HepG2 (cell line): Measurements from ENCODE around the gene POU3F1. TPM values are rescaled to one million over a fixed set of nuclear protein-coding genes. Genes with fewer than 3 reads are reported as not detected.

Source experiments
- ATAC-seq: fragments of 200-7000 bp; cut with Tn5 transposase; 3 replicates; pipeline ENCODE4 v1.9.1; 2020; ENCODE audit warnings: mild to moderate bottlenecking, moderate library complexity
- BruUV-seq: library from RNA; stranded (reverse); fragments of 400-500 nt; replicated peaks from 2 replicates; lab custom pipeline; 2021; lab: Mats Ljungman, UMichigan
- CTCF ChIA-PET: fragments of 300-600 bp; formaldehyde crosslinking; extraction: SDS; loops from one replicate; lab custom pipeline; 2021; ENCODE audit warnings: low total read pairs, inconsistent platforms, low intra/inter-chr PET ratio; lab: Yijun Ruan, JAX
- POLR2A ChIA-PET: fragments of 350-600 bp; sonication (Branson Sonifier 250); formaldehyde crosslinking; loops from one replicate; lab custom pipeline; 2020; ENCODE audit warnings: antibody characterized with exemption, inconsistent platforms; lab: Yijun Ruan, JAX
- DNase-seq: peaks from one replicate; pipeline ENCODE4 v3.0.0-alpha.2; 2015; ENCODE audit warnings: low spot score
- FAIRE-seq: peaks from 3 replicates; lab custom pipeline; 2011; peaks lifted over from hg19 to GRCh38; lab: Jason Lieb, UNC
- H2AFZ ChIP-seq: one replicate; pipeline ENCODE4 v1.6.1; 2011; ENCODE audit warnings: low read length, inconsistent platforms
- H3K27ac ChIP-seq: fragments of 300-600 bp; 3 replicates; pipeline ENCODE4 v1.8.0; 2011; ENCODE audit warnings: mixed run types, mild to moderate bottlenecking, mixed read lengths, low read length, inconsistent platforms; ENCODE audit not compliant: insufficient read depth; ENCODE audit errors: extremely low read length
- H3K27me3 ChIP-seq, 2 experiments: fragments of 200-600 bp in 1 of 2; 2 replicates in 1 of 2; 3 replicates in 1 of 2; pipeline versions ENCODE4 v1.6.0 to v1.8.0; 2011; ENCODE audit warnings: low read length in 2 of 2, mild to moderate bottlenecking in 2 of 2, moderate library complexity in 2 of 2, inconsistent platforms in 1 of 2; ENCODE audit not compliant: insufficient read depth in 2 of 2, control insufficient read depth in 1 of 2
- H3K36me3 ChIP-seq, 2 experiments: fragments of 200-600 bp in 1 of 2; replicated peaks in 1 of 2; 2 replicates in 1 of 2; 3 replicates in 1 of 2; pipeline versions ENCODE4 v1.5.1 to v1.8.0; 2011; ENCODE audit warnings: low read length in 2 of 2, inconsistent platforms in 1 of 2; ENCODE audit not compliant: insufficient read depth in 2 of 2, control insufficient read depth in 1 of 2
- H3K4me1 ChIP-seq: 2 replicates; pipeline ENCODE4 v1.5.1; 2012; ENCODE audit warnings: low read length, inconsistent platforms; ENCODE audit not compliant: insufficient read depth
- H3K4me2 ChIP-seq: 2 replicates; pipeline ENCODE4 v1.6.0; 2011; ENCODE audit warnings: low read depth, low read length, inconsistent platforms
- H3K4me3 ChIP-seq, 3 experiments: fragments of 200-600 bp in 1 of 3; sonication (generic), shearing (Covaris generic) in 1 of 3; replicated peaks in 1 of 3; 2 replicates each; pipeline ENCODE4 v1.5.1; 2011 to 2016; ENCODE audit warnings: low read length in 3 of 3, inconsistent platforms in 2 of 3, low read depth in 2 of 3, mild to moderate bottlenecking in 2 of 3, control low read depth in 1 of 3, mixed read lengths in 1 of 3; ENCODE audit not compliant: insufficient read depth in 1 of 3
- H3K79me2 ChIP-seq: one replicate; pipeline ENCODE4 v1.6.1; 2011; ENCODE audit warnings: low read length, inconsistent platforms; ENCODE audit not compliant: insufficient read depth
- H3K9ac ChIP-seq: 2 replicates; pipeline ENCODE4 v1.6.0; 2011; ENCODE audit warnings: mild to moderate bottlenecking, low read depth, low read length, inconsistent platforms; ENCODE audit not compliant: insufficient read depth
- H3K9me3 ChIP-seq: 2 replicates; pipeline ENCODE4 v1.5.1; 2012; ENCODE audit warnings: mild to moderate bottlenecking, low read length
- H4K20me1 ChIP-seq: 2 replicates; pipeline ENCODE4 v1.6.0; 2011; ENCODE audit warnings: inconsistent platforms, mild to moderate bottlenecking, low read length, moderate library complexity; ENCODE audit not compliant: insufficient read depth
- CEBPB ChIP-seq: IDR thresholded peaks from 2 replicates; pipeline ENCODE4 v1.6.1; 2011; ENCODE audit warnings: low read depth, low read length, improper control_type of control experiment, borderline replicate concordance
- HNRNPL ChIP-seq: fragments of 200-400 bp; formaldehyde crosslinking; IDR thresholded peaks from 2 replicates; pipeline ENCODE4 v1.6.1; 2017; ENCODE audit warnings: mild to moderate bottlenecking, low read depth, low read length
- SMAD9 ChIP-seq: sonication (generic); formaldehyde crosslinking; IDR thresholded peaks from 2 replicates; pipeline ENCODE4 v1.5.1; 2020; ENCODE audit warnings: mild to moderate bottlenecking, missing genetic modification reagents
- SMC3 ChIP-seq: IDR thresholded peaks from 2 replicates; pipeline ENCODE4 v1.6.1; 2011; ENCODE audit warnings: low read length, improper control_type of control experiment
- ZFP41 ChIP-seq: sonication (generic); formaldehyde crosslinking; IDR thresholded peaks from 2 replicates; pipeline ENCODE4 v1.4.0; 2020; ENCODE audit warnings: mild to moderate bottlenecking, missing genetic modification reagents, borderline replicate concordance
- ZNF335 ChIP-seq: sonication (generic); formaldehyde crosslinking; IDR thresholded peaks from 2 replicates; pipeline ENCODE4 v1.4.0; 2020; ENCODE audit warnings: missing genetic modification reagents
- WGBS: methylation state at CpG from one replicate; pipeline ENCODE4 v1.1.6; 2017; ENCODE audit warnings: low lambda C conversion rate; 5-methylcytosine and 5-hydroxymethylcytosine counted together
- in situ Hi-C: cut with HindIII; loops from 2 replicates; pipeline ENCODE4 v1.10.0; 2017; ENCODE audit warnings: low pct_unique_long_range_greater_than_20kb; ENCODE audit not compliant: extremely low pct_ligation_motif_present
- intact Hi-C: fragments of 100-400 bp; cut with micrococcal nuclease; formaldehyde crosslinking; loops from one replicate; pipeline ENCODE4 v1.10.0; 2022; ENCODE audit not compliant: unreplicated experiment
- polyA plus RNA-seq, 8 experiments: library from polyadenylated mRNA; depleted of rRNA in 3 of 8; stranded (reverse) in 7 of 8; unstranded in 1 of 8; fragments of >200 nt; fragmentation: Illumina TruSeq in 4 of 8; extraction: Trizol in 4 of 8; gene quantifications; 2 replicates each; pipeline versions ENCODE4 v1.2.1 to v1.2.3, GENCODE V29; 2011 to 2016; ENCODE audit warnings: low read depth in 4 of 8, missing spikeins in 1 of 8, mixed read lengths in 1 of 8; ENCODE audit not compliant: insufficient read depth in 1 of 8
- total RNA-seq, 5 experiments: library from RNA; depleted of rRNA; stranded (reverse); fragments of >200 nt; fragmentation: Illumina TruSeq; extraction: Trizol; gene quantifications; 2 replicates each; pipeline ENCODE4 v1.2.3, GENCODE V29; 2016; ENCODE audit warnings: low read depth in 1 of 5
- TF ChIP-seq, protein P1 (sequence below): sonication (generic); formaldehyde crosslinking; IDR thresholded peaks from 2 replicates; pipeline ENCODE4 v1.4.0; 2020; ENCODE audit warnings: mild to moderate bottlenecking, missing genetic modification reagents
- TF ChIP-seq, protein P2 (sequence below), 2 experiments: IDR thresholded peaks; 2 replicates each; pipeline ENCODE4 v1.6.1; 2011 to 2012; ENCODE audit warnings: low read length in 2 of 2, borderline replicate concordance in 1 of 2, low read depth in 1 of 2, mild to moderate bottlenecking in 1 of 2, moderate library complexity in 1 of 2

The POU3F1 gene
- total and polyA plus RNA-seq, 2 of the 13 experiments (the other 11 are each of a cell fraction or from before 2014, with no cell fraction given) = not detected

DNA sequence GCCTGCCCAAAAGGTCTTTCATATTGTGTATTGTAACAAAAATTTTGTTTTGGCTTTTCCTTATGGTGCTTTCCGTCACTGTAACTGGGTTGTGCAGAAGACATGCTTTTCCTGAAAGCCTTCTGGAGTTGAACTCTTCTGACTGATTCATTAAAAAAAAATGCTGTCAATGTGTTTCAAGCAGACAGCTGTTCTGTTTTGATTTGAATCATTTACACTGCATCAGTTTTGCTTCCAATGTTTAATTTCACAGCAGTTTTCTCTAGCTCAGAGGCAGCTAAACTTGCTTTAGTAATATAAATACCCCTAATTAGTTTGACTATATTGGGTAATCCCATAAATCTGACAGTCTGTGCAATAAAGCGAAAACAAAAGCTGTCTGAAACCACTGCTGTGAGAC, 26.2 kb downstream of the POU3F1 start:
- peaks cover 8% of the 10 kb centered on the region for H3K79me2 ChIP-seq
- no peak overlapping the region for H3K9ac ChIP-seq
- H4K20me1 ChIP-seq = no peaks in the 10 kb centered on the region; the same call in 1 of the 2 replicates
- intact Hi-C loops = no loop called here
- no peak overlapping the region for H2AFZ ChIP-seq
- H3K27me3 ChIP-seq = no peaks in the 10 kb centered on the region
- ATAC-seq (no peak), FAIRE-seq (no peak), DNase-seq (no peak)
- peaks cover 5% of the 10 kb centered on the region; the same call in 1 of the 2 replicates for H3K4me1 ChIP-seq
- H3K27ac ChIP-seq = no peak overlapping the region
- H3K4me2 ChIP-seq = no peak overlapping the region
- H3K9me3 ChIP-seq = no peaks in the 10 kb centered on the region
- ChIA-PET POLR2A (no interaction called here), CTCF (interaction anchor here (4.1 kb wide), 1 partner anchor 30 kb away, joined by 45 read pairs; the partner anchor contains the start of gene SF3A3)
- no TSS peak for BruUV-seq
- in situ Hi-C loops = no loop called here
- no peak overlapping the region for H3K4me3 ChIP-seq
- no peak for TF ChIP-seq SMAD9 (CRISPR knock-in tag)
- no peak for TF ChIP-seq HNRNPL
- H3K36me3 ChIP-seq = peaks cover 17 to 86% of the 10 kb centered on the region in 2 experiments
- 94% methylated on average over 2 of the region's 2 CpGs for WGBS

DNA sequence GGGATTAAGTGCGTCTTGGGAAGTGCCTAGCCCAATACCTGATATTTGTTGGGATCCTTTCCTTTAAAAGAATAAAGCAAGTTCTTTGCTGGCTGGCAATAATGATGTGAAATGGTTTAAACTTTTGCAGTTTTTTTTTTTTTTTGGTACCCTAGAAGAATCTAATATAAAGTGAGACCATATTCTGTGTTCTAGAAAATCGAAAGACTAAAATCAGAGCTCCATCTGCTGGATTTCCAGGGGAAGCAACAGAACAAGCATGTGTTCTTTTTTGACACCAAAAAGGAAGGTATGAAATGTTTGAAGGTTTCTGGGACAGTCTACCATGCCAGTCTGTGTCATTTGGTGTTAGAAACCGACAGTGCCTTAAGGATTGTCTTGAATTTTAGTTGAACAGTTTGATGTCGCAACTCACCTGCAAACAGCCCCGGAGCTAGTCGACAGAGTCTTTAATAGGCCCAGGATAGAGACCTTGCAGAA, 27.7 kb downstream of the POU3F1 start:
- Histone ChIP-seq H3K27ac (no peak overlapping the region), H3K4me1 (peaks cover 20% of the 10 kb centered on the region), H3K27me3 (no peaks in the 10 kb centered on the region), H2AFZ (no peak overlapping the region), H3K4me2 (no peak overlapping the region), H3K9ac (no peak overlapping the region), H3K79me2 (peaks cover 20% of the 10 kb centered on the region), H3K36me3 (peaks cover 13 to 83% of the 10 kb centered on the region in 2 experiments), H3K4me3 (no peak overlapping the region), H4K20me1 (no peaks in the 10 kb centered on the region; the same call in 1 of the 2 replicates), H3K9me3 (no peaks in the 10 kb centered on the region)
- ChIA-PET CTCF (interaction anchor here (0.6 to 4.1 kb wide), 4 partner anchors 28 to 129 kb away, joined by 3 to 45 read pairs (median 4); partner anchors contain the start of gene SF3A3), POLR2A (interaction anchor here (0.5 to 0.8 kb wide), 2 partner anchors 9 to 229 kb away, joined by 3 to 4 read pairs; no protein-coding TSS in a partner anchor)
- FAIRE-seq (peak; percentile 61), DNase-seq (peak; percentile 45), ATAC-seq (peak; percentile 54; the same call in 2 of the 3 replicates)
- 80% methylated on average over 6 of the region's 6 CpGs for WGBS
- BruUV-seq = no TSS peak
- intact Hi-C loops = loop anchor here (1.0 kb wide), 1 partner anchor 29 kb away; the partner anchor contains the start of gene SF3A3
- in situ Hi-C loops = no loop called here
- TF ChIP-seq, protein P1, sequence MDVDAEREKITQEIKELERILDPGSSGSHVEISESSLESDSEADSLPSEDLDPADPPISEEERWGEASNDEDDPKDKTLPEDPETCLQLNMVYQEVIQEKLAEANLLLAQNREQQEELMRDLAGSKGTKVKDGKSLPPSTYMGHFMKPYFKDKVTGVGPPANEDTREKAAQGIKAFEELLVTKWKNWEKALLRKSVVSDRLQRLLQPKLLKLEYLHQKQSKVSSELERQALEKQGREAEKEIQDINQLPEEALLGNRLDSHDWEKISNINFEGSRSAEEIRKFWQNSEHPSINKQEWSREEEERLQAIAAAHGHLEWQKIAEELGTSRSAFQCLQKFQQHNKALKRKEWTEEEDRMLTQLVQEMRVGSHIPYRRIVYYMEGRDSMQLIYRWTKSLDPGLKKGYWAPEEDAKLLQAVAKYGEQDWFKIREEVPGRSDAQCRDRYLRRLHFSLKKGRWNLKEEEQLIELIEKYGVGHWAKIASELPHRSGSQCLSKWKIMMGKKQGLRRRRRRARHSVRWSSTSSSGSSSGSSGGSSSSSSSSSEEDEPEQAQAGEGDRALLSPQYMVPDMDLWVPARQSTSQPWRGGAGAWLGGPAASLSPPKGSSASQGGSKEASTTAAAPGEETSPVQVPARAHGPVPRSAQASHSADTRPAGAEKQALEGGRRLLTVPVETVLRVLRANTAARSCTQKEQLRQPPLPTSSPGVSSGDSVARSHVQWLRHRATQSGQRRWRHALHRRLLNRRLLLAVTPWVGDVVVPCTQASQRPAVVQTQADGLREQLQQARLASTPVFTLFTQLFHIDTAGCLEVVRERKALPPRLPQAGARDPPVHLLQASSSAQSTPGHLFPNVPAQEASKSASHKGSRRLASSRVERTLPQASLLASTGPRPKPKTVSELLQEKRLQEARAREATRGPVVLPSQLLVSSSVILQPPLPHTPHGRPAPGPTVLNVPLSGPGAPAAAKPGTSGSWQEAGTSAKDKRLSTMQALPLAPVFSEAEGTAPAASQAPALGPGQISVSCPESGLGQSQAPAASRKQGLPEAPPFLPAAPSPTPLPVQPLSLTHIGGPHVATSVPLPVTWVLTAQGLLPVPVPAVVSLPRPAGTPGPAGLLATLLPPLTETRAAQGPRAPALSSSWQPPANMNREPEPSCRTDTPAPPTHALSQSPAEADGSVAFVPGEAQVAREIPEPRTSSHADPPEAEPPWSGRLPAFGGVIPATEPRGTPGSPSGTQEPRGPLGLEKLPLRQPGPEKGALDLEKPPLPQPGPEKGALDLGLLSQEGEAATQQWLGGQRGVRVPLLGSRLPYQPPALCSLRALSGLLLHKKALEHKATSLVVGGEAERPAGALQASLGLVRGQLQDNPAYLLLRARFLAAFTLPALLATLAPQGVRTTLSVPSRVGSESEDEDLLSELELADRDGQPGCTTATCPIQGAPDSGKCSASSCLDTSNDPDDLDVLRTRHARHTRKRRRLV (CRISPR knock-in tag) = no peak
- TF ChIP-seq ZFP41 (CRISPR knock-in tag) = no peak
- peak; percentile 67 for TF ChIP-seq SMC3
- peak; percentile 68 for TF ChIP-seq CEBPB
- TF ChIP-seq, protein P2, sequence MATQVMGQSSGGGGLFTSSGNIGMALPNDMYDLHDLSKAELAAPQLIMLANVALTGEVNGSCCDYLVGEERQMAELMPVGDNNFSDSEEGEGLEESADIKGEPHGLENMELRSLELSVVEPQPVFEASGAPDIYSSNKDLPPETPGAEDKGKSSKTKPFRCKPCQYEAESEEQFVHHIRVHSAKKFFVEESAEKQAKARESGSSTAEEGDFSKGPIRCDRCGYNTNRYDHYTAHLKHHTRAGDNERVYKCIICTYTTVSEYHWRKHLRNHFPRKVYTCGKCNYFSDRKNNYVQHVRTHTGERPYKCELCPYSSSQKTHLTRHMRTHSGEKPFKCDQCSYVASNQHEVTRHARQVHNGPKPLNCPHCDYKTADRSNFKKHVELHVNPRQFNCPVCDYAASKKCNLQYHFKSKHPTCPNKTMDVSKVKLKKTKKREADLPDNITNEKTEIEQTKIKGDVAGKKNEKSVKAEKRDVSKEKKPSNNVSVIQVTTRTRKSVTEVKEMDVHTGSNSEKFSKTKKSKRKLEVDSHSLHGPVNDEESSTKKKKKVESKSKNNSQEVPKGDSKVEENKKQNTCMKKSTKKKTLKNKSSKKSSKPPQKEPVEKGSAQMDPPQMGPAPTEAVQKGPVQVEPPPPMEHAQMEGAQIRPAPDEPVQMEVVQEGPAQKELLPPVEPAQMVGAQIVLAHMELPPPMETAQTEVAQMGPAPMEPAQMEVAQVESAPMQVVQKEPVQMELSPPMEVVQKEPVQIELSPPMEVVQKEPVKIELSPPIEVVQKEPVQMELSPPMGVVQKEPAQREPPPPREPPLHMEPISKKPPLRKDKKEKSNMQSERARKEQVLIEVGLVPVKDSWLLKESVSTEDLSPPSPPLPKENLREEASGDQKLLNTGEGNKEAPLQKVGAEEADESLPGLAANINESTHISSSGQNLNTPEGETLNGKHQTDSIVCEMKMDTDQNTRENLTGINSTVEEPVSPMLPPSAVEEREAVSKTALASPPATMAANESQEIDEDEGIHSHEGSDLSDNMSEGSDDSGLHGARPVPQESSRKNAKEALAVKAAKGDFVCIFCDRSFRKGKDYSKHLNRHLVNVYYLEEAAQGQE (IDR thresholded peaks at IDR 0.05; ENCODE audit: borderline replicate concordance in 1 of 2, low read depth in 1 of 2, low read length in 2 of 2) = no peak
- TF ChIP-seq ZNF335 (CRISPR knock-in tag) = no peak
